Tibial nerve (tissue), 4 donors: ENCODE data around the gene ZMYND11.
"Not testable (repeated sequence)": the region's sequence is repeated elsewhere in the genome, so short reads cannot be mapped to it uniquely, and the experiment has no call there.

Experiments used
- EP300 ChIP-seq, 2 donors: sonication (generic); formaldehyde crosslinking; IDR thresholded peaks; one replicate each; pipeline ENCODE4 v1.6.1; 2017; ENCODE audit warnings: antibody characterized with exemption in 2 of 2, mild to moderate bottlenecking in 1 of 2
- POLR2A ChIP-seq, 2 donors: fragments of 450-650 bp; IDR thresholded peaks; one replicate each; pipeline ENCODE4 v1.6.1; 2017; ENCODE audit warnings: antibody characterized with exemption in 2 of 2, mild to moderate bottlenecking in 2 of 2, moderate library complexity in 2 of 2
- TF ChIP-seq, protein P1 (sequence below), 5 experiments: fragments of 200-600 bp in 3 of 5; fragments of 450-650 bp in 2 of 5; sonication (generic) in 3 of 5; IDR thresholded peaks; one replicate each; pipeline ENCODE4 v1.5.1; 2016 to 2019; ENCODE audit warnings: antibody characterized with exemption in 5 of 5, mild to moderate bottlenecking in 3 of 5, moderate library complexity in 2 of 5

- not testable (repeated sequence) for TF ChIP-seq POLR2A, EP300 (IDR thresholded peaks at IDR 0.05)
- TF ChIP-seq, protein P1, sequence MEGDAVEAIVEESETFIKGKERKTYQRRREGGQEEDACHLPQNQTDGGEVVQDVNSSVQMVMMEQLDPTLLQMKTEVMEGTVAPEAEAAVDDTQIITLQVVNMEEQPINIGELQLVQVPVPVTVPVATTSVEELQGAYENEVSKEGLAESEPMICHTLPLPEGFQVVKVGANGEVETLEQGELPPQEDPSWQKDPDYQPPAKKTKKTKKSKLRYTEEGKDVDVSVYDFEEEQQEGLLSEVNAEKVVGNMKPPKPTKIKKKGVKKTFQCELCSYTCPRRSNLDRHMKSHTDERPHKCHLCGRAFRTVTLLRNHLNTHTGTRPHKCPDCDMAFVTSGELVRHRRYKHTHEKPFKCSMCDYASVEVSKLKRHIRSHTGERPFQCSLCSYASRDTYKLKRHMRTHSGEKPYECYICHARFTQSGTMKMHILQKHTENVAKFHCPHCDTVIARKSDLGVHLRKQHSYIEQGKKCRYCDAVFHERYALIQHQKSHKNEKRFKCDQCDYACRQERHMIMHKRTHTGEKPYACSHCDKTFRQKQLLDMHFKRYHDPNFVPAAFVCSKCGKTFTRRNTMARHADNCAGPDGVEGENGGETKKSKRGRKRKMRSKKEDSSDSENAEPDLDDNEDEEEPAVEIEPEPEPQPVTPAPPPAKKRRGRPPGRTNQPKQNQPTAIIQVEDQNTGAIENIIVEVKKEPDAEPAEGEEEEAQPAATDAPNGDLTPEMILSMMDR (IDR thresholded peaks at IDR 0.05) = not testable (repeated sequence)
These were observed 129.8 kb downstream of the ZMYND11 start for GRCh38 chr10:265074-265440.
